Ascending aorta (tissue), 2 donors: ENCODE data around the gene NAP1L4. TPM values are rescaled to one million over a fixed set of nuclear protein-coding genes. Genes with fewer than 3 reads are reported as not detected.

Experiments
- DNase-seq, 2 donors: peaks; one replicate each; pipeline ENCODE4 v3.0.0-alpha.2; 2019; ENCODE audit warnings: low spot score in 2 of 2
- H3K27ac ChIP-seq, 2 donors: fragments of 200-600 bp; sonication (generic); one replicate each; pipeline ENCODE4 v1.5.1; 2016 to 2017; ENCODE audit warnings: mild to moderate bottlenecking in 1 of 2
- H3K27me3 ChIP-seq: fragments of 200-600 bp; sonication (generic); one replicate; pipeline ENCODE4 v1.5.1; 2017
- H3K36me3 ChIP-seq, 2 donors: fragments of 200-600 bp; sonication (generic); one replicate each; pipeline ENCODE4 v1.5.1; 2016
- H3K4me1 ChIP-seq, 2 donors: fragments of 200-600 bp; sonication (generic); one replicate each; pipeline ENCODE4 v1.5.1; 2016 to 2017; ENCODE audit warnings: mild to moderate bottlenecking in 1 of 2
- H3K4me3 ChIP-seq, 2 donors: fragments of 200-600 bp; sonication (generic); one replicate each; pipeline ENCODE4 v1.5.1; 2016 to 2017; ENCODE audit warnings: mild to moderate bottlenecking in 1 of 2
- H3K9me3 ChIP-seq, 2 donors: fragments of 200-600 bp; sonication (generic); one replicate each; pipeline ENCODE4 v1.5.1; 2016
- intact Hi-C: fragments of 100-400 bp; cut with DNase I; formaldehyde crosslinking; loops from one replicate; pipeline ENCODE4 v1.15.1; 2023
- total RNA-seq: library from RNA; depleted of rRNA; stranded (reverse); fragments of >200 nt; gene quantifications from one replicate; pipeline ENCODE4 v1.1.0, GENCODE V29; 2016
- TF ChIP-seq, protein P1 (sequence below), 3 experiments: fragments of 200-600 bp in 2 of 3; fragments of 450-650 bp in 1 of 3; sonication (generic) in 2 of 3; IDR thresholded peaks; one replicate each; pipeline ENCODE4 v1.5.1; 2016 to 2019; ENCODE audit warnings: antibody characterized with exemption in 3 of 3, mild to moderate bottlenecking in 1 of 3, moderate library complexity in 1 of 3

Gene NAP1L4
- total RNA-seq, 1 donor from 2014 or later: 54.5 TPM

DNA sequence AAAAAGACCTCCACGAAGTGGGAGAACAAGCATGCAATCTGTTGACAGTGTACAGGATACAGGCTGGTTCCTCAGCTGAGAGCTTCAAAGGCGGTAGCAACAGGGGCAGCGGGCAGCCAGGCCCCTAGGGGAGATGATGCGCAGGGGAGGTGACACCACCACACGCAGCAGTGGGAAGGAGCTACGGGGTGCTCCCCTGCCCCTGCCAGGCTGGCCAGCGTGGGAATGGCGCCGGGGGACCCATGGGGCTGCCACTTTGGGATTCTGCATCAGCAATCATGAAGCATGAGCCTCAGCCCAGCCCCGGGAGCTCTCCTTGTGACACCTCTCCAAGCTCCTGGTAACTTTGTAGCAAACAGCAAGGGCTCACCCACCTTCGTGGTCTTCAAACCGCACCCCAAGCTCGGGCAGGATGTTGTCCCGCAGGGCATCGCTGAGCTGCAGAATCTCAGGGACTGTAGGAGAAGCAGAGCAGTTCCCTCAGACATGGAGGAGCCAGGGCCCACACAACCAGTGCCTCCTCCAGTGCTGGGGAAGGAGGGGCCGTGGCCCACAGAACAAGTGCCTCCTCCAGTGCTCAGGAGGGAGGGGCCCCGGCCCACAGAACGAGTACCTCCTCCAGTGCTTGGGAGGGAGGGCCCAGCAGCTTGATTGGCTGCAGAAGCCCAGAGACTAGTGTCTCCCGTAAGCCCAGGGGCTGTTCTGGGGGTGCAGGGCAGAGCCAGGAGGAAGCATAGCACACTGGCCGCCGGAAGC, 14.6 kb upstream of the NAP1L4 start:
- H3K4me1 ChIP-seq: peaks cover 0 to 5% of the 10 kb centered on the region in 2 donors
- intact Hi-C loops: no loop called here
- no peak for DNase-seq

DNA sequence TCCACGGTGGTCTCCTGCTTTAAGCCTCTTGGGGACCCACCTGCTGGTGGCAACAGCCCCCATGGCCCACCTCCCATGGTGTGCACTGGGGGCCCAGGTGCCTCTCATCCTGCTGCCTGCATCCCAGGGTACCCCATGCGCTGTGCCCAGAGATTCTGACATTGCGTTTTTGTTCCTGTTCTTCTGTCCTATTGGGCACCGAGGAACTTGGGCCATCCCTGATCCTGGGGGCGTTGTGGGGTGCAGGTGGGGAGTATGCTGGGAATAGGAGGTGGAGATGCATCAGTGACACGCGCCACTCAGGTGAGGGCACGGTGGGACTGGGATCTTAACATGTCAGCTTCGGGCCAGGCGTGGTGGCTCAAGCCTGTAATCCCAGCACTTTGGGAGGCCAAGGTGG, 12.4 kb upstream of the NAP1L4 start:
- Histone ChIP-seq H3K36me3 (peaks cover 44 to 67% of the 10 kb centered on the region in 2 donors), H3K27me3 (no peaks in the 10 kb centered on the region), H3K4me1 (peaks cover 6 to 20% of the 10 kb centered on the region in 2 donors), H3K27ac (no peak overlapping the region), H3K4me3 (no peak overlapping the region), H3K9me3 (no peaks in the 10 kb centered on the region)
- intact Hi-C loops: no loop called here
- DNase-seq: no peak
- TF ChIP-seq, protein P1, sequence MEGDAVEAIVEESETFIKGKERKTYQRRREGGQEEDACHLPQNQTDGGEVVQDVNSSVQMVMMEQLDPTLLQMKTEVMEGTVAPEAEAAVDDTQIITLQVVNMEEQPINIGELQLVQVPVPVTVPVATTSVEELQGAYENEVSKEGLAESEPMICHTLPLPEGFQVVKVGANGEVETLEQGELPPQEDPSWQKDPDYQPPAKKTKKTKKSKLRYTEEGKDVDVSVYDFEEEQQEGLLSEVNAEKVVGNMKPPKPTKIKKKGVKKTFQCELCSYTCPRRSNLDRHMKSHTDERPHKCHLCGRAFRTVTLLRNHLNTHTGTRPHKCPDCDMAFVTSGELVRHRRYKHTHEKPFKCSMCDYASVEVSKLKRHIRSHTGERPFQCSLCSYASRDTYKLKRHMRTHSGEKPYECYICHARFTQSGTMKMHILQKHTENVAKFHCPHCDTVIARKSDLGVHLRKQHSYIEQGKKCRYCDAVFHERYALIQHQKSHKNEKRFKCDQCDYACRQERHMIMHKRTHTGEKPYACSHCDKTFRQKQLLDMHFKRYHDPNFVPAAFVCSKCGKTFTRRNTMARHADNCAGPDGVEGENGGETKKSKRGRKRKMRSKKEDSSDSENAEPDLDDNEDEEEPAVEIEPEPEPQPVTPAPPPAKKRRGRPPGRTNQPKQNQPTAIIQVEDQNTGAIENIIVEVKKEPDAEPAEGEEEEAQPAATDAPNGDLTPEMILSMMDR (IDR thresholded peaks at IDR 0.05): no peak

More for the DNA sequence above, 14.6 kb upstream of the NAP1L4 start:
- Histone ChIP-seq H3K27ac (no peak overlapping the region), H3K27me3 (no peaks in the 10 kb centered on the region), H3K36me3 (peaks cover 55 to 77% of the 10 kb centered on the region in 2 donors), H3K4me3 (no peak overlapping the region), H3K9me3 (no peaks in the 10 kb centered on the region)
- TF ChIP-seq, protein P1 (IDR thresholded peaks at IDR 0.05): no peak

DNA sequence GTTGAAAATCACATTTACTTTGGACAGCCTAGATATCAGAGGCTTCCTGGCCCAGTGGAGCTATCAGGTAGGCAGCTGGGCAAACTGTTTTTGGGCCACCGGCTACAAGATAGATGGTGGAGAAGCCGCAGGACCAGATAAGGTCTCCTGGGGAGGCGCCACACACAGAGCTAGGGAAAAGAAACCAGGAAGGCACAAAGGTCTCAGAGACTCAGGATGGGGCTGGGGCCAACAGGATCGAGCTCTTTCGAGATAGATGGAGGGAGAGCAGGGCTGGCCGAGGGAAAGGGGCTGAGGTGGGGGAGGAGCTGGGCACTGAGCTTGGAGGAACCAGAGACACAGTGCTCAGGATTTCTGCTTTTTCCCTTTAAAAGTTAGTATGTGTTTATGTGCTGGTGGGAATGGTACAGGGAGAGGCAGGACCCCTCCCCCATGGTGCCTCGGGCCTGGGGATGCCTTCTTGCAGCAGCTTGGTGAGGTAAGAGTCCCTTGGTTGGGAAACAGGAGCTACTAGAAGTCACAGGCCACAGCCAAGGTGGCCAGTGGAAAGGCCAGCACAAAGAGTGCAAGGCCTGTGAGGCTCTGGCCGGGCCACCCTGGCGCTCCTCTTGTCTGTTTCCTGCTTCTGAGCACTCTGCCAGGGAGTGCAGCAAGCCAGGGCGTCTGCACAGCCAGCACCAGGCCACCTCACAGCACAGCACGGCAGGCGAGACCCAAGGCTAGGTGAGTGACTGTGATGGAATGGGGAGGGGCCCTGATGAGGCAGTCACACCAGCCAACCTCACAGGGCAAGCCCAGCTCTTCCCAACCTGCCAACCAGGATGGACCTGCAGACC, 11.5 kb upstream of the NAP1L4 start:
- peak in 1 of 2 donors; percentile 53 for DNase-seq
- Histone ChIP-seq H3K27me3 (no peaks in the 10 kb centered on the region), H3K4me3 (no peak overlapping the region), H3K36me3 (peaks cover 38 to 61% of the 10 kb centered on the region in 2 donors), H3K9me3 (no peaks in the 10 kb centered on the region), H3K27ac (no peak overlapping the region), H3K4me1 (peaks cover 6 to 20% of the 10 kb centered on the region in 2 donors)
- TF ChIP-seq, protein P1 (IDR thresholded peaks at IDR 0.05): no peak
- intact Hi-C loops: no loop called here

DNA sequence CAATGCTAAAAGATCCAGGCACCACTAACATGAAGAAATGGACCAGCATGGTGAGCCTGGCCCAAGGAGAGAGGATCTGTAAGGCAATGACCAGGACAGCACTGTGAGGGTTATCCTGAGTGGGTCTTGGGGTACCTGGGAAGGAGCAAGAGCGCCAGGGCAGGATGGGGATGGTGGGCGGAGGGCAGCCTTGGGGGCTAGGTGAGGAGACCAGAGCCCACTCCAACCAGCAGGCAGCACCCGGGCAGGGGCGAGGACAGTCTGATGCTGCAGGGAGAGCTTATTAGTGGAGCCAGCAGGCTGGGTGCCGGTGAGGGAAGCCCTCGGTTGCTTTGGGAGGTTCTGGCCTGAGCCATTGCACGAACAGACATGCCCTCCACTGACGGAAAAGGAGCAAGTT, 10.7 kb upstream of the NAP1L4 start:
- no peak overlapping the region for H3K27ac ChIP-seq
- peak in 1 of 2 donors; percentile 52 for DNase-seq
- TF ChIP-seq, protein P1 (IDR thresholded peaks at IDR 0.05): no peak
- H3K36me3 ChIP-seq: peaks cover 32 to 58% of the 10 kb centered on the region in 2 donors
- intact Hi-C loops: no loop called here
- H3K4me1 ChIP-seq: peaks cover 6 to 20% of the 10 kb centered on the region in 2 donors
- no peaks in the 10 kb centered on the region for H3K9me3 ChIP-seq
- no peaks in the 10 kb centered on the region for H3K27me3 ChIP-seq
- no peak overlapping the region for H3K4me3 ChIP-seq

DNA sequence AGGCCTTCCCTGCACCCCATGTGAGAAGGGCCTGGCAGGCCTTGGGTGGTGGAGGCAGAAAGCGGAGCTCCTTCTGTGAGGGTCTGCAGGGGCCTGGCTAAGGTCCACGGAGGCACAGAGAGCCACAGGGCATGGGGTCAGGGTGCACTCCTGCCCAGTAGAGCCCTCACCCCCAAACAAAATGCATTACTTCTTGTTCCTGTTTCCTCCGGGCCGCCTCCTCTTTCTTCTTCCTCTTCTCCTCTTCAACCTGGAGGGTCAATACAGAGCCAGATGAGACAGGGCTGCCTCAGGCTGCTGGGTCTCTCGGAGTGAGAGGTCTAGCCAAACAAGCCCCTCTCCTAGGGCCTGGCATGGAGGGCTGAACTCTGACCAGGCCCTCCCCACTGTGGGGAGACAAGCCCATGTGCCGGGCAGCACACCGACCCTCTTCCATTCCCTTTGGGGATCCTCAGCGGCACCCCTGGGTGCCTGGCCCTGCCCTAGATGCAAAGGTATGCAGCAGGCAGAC, 10.3 kb upstream of the NAP1L4 start:
- Histone ChIP-seq H3K36me3 (peaks cover 28 to 54% of the 10 kb centered on the region in 2 donors), H3K27ac (peak overlapping the region in 1 of 2 donors; percentile 78)

More for the DNA sequence above, 10.3 kb upstream of the NAP1L4 start:
- no peak overlapping the region for H3K4me3 ChIP-seq
- peaks cover 6 to 20% of the 10 kb centered on the region in 2 donors for H3K4me1 ChIP-seq
- H3K27me3 ChIP-seq: no peaks in the 10 kb centered on the region
- no peaks in the 10 kb centered on the region for H3K9me3 ChIP-seq
- TF ChIP-seq, protein P1 (IDR thresholded peaks at IDR 0.05): no peak
- intact Hi-C loops: no loop called here
- DNase-seq: peak in 1 of 2 donors; percentile 34
